HK-2 (cell line): Measurements from ENCODE around the gene FOXK1.

Source experiments
- DNase-seq: peaks from one replicate; pipeline ENCODE4 v3.0.0-alpha.2; 2018; ENCODE audit not compliant: unreplicated experiment

Gene FOXK1

DNA sequence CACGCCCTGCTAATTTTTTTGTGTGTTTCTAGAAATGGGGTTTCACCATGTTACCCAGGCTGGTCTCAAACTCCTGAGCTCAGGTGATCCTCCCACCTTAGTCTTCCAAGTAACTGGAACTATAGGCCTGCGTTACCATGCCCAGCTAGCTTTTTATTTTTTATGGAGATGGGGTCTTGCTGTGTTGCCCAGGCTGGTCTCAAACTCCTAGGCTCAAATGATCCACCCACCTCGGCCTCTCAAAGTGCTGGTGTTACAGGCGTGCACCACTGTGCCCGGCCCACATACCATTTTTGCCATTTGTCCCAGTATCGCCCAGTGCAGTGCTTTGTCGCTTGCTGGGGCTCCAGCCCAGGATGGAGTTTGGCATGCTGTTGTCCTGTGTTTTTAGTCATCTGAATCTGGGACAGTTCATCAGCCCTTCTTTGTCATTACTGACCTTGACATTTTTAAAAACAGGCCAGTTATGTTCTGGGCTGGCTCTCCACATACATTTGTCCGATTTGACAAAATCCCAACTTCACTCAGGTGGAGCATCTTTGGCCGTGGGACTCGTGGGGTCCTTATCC lies 16.7 kb downstream of the FOXK1 start:
- DNase-seq: no peak

DNA sequence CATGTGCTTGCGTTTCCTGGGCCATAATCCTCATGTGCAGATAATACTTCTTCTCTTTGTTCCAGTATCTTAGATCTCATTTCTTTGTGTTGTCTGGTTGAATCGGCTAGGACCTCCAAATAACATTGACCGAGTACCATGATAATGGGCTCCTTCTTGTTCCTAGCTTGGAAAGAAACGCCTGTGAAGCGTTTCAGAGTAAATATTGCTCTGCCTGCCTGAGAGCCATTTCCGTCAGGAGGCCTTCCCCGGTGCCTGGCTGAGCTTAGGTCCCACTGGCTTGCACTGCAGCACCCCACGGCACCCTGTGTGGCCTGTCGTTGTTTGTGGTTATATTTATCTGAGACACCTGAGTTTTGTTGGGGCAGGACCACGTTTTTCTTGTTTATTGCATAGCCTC lies 17.7 kb downstream of the FOXK1 start:
- DNase-seq: no peak

- DNase-seq: no peak
Measured at GRCh38 chr7:4700577-4701235, 18.6 kb downstream of the FOXK1 start.

- no peak for DNase-seq
Measured at GRCh38 chr7:4702961-4703512, 20.9 kb downstream of the FOXK1 start.

DNA sequence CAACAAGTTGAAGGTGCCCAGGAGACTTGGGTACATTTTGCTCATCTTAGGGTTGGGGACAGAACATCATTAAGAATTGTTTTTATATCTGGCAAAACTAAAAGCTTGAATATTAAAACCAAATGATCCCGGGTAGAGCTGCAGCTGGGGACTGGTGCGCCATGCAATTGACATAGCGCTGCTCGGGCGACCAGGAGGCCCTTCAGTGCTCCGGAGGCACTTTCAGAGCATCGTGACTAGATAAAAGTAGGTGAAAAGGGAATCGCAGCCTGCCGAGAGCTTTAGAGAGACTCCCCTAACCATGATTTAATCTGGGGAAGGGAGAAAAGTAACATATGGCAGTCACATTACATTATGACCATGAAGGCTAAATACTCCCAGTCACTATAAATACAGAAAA lies 21.4 kb downstream of the FOXK1 start:
- no peak for DNase-seq

GRCh38 chr7:4706384-4707216 lies 24.5 kb downstream of the FOXK1 start:
- DNase-seq: no peak

DNA sequence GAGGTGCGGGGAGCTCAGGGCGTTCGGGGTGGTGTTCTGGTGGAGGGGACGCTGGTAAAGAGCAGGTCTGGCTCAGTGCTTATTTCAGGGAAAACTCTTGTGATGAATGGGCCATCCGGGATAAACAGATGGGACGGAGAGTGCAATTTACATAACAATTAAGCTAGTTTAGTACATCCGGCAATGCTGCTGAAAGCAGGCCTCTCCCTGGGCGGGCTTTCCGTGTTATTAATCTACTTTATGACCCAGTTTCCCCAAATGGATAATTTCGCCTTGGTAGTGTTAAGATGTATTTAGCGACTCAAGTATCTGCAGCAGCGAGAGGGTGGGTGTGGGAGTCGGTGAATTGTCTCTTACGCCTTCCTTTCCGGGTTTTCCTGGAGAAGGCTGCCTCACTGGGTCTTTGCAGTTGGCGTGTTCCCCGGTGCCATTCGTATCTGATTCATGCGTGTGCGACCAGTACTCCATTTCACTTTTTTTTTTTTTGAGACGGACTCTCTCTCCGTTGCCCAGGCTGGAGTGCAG lies 25.2 kb downstream of the FOXK1 start:
- no peak for DNase-seq

DNA sequence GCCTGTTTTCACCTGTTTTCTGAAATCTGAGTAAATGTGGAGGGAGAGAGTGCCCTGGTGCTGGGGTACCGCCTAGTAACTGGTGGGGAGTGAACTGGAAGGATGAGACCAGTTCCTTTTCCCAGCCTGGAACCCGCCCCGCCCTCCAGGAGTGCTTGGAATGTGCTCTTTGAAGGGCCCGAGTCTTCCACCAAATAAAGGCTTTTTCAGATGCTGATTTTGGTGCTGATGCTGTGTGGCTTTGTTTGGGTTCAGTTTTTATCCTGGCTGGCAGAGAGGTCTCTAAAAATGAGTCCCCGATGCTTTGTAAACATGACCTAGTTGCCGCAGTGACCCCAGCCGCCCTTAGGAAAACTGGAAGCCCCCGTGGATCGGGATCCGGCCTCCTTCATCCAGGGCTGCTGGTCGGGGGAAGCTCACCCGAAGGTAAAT lies 25.9 kb downstream of the FOXK1 start:
- DNase-seq: no peak

GRCh38 chr7:4709187-4709586 lies 27.1 kb downstream of the FOXK1 start:
- DNase-seq: no peak

- no peak for DNase-seq
Measured at GRCh38 chr7:4711093-4711492, 29.0 kb downstream of the FOXK1 start.

DNA sequence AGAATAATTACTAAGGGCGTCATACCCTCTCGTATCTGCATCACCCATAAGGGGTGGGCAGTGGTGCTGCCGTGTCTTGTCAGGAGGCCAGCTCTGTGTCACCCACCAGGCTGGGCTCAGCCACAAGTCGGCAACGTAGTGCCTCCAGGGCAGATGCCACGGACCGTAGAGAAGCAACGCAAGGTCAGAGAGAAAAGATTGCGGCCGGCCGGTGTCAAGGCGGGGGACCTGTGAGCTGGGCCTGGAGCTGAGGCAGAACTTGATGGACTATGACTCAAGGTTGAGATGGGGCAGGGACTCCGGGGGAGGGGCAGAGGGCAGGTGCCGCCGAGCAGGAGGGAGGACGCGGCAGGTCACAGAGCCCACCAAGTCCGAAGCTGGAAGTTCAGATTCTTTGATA lies 29.5 kb downstream of the FOXK1 start:
- no peak for DNase-seq

- DNase-seq: no peak
Measured at GRCh38 chr7:4712281-4713182, 30.4 kb downstream of the FOXK1 start.

DNA sequence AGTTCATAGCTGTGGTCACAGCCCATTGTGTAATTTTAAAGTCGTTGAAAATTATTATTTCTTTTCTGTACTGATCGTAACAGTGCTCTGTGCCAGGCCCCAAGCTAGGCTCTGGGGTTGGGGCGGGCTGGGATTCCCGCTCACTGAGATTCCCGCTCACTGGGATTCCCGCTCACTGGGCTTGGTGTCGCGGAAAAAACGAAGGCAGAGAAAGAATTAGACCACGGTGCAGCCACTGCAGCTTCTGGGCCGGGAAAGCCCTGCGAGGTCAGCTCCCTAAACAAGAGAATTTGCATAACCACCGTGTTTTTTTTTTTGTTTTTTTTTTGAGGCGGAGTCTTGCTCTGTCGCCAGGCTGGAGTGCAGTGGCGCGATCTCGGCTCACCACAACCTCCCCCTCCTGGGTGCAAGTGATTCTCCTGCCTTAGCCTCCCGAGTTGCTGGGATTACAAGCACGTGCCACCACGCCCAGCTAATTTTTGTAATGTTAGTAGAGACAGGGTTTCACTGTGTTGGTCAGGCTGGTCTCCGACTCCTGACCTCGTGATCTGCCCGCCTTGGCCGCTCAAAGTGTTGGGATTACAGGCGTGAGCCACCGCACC lies 31.2 kb downstream of the FOXK1 start:
- DNase-seq: no peak

DNA sequence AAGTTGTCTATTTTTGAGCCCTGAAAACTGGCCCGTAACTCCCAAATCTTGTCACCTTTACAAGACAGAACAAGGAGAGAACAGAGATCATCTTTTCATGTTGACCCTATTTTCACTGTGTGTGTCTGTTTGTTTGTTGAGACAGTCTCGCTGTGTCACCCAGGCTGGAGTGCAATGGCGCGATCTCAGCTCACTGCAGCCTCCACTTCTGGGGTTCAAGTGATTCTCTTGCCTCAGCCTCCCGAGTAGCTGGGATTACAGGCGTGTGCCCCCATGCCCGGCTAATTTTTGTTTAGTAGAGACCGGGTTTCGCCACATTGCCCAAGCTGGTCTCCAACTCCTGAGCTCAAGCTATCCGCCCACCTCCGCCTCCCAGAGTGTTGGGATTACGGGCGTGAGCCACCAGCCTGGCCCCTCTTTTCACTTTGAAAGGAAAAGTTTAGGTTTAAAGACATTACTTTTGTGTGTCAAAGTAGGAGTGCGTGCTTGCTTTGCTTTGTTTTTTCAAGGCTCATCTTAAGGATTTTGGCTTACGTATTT lies 32.1 kb downstream of the FOXK1 start:
- no peak for DNase-seq

GRCh38 chr7:4714767-4715409 lies 32.8 kb downstream of the FOXK1 start:
- DNase-seq: no peak

- DNase-seq: no peak
Measured at GRCh38 chr7:4715410-4715776, 33.3 kb downstream of the FOXK1 start.

DNA sequence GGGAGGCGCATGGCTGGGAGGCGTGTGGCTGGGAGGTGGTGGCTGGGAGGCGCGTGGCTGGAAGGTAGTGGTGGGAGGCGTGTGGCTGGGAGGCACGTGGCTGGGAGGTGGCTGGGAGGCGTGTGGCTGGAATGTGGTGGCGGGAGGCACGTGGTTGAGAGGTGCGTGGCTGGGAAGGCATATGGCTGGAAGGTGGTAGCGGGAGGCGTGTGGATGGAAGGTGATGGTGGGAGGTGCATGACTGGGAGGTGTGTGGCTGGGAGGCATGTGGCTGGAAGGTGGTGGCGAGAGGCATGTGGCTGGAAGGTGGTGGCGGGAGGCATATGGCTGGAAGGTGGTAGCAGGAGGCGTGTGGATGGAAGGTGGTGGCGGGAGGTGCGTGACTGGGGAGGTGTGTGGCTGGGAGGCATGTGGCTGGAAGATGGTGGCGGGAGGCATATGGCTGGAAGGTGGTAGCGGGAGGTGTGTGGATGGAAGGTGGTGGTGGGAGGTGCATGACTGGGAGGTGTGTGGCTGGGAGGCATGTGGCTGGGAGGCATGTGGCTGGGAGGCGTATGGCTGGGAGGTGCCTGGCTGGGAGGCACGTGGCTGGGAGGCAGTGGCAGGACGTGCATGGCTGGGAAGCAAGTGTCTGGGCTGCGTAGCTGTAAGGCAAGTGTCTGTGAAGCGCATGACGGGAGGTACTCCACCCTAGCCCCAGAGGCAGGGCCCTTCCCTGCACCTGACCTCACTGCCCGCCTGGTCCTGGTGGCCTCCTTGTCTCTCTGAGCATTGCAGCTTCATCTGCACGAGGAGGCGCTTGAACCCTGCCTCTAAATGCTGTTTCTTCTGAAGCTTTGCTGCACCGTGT lies 35.1 kb downstream of the FOXK1 start:
- no peak for DNase-seq

- no peak for DNase-seq
Measured at GRCh38 chr7:4718075-4718474, 36.0 kb downstream of the FOXK1 start.

DNA sequence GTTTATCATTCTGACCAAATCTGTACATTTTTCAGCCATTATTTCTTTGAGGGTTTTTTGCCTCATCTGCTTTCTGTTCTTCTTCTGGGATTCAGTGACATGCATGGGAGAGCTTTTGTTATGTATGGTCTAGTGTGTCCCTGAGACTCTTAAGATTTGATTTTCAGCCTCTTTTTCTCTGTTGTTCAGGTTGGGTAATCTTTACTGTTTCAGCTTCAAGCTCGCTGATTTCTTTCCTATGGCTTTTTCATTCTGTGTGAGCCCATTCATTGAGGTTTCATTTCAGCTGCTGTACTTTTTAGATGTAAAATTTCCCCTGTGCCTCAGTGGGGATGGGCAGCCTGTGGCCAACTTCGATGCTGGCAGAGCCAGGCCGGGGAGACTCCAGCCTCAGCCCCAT lies 38.1 kb downstream of the FOXK1 start:
- no peak for DNase-seq
